Bronchial smooth muscle cell (primary cell): ENCODE results near the gene CACNG8. TPM values are rescaled to one million over a fixed set of nuclear protein-coding genes. Genes with fewer than 3 reads are reported as not detected.

ENCODE experiments used
- total RNA-seq: library from RNA; depleted of rRNA; stranded (reverse); fragments of >200 nt; gene quantifications from 2 replicates; pipeline ENCODE4 v1.2.1, GENCODE V29; 2014

Gene CACNG8
- 0.47 and 1.5 TPM in 2 replicates for total RNA-seq

DNA sequence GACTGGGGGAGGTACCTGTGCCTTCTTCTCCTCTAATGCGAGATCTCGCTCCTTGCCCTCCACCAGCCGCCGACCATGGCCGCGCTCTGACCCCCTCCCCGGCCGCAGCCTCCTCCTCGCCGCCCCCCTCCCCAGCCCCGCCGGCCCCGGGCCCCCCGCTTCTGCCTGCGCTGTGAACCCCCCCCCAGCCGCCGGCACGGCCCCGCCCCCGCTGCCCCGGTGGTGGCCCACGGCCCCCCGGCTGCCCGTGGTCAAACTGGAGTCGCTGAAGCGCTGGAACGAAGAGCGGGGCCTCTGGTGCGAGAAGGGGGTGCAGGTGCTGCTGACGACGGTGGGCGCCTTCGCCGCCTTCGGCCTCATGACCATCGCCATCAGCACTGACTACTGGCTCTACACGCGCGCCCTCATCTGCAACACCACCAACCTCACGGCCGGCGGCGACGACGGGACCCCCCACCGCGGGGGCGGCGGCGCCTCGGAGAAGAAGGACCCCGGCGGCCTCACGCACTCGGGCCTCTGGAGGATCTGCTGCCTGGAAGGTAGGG is at the start of gene CACNG8:
CACNG8 (plus strand) TSS at position 51 of the 545 bp plus-strand sequence.

DNA sequence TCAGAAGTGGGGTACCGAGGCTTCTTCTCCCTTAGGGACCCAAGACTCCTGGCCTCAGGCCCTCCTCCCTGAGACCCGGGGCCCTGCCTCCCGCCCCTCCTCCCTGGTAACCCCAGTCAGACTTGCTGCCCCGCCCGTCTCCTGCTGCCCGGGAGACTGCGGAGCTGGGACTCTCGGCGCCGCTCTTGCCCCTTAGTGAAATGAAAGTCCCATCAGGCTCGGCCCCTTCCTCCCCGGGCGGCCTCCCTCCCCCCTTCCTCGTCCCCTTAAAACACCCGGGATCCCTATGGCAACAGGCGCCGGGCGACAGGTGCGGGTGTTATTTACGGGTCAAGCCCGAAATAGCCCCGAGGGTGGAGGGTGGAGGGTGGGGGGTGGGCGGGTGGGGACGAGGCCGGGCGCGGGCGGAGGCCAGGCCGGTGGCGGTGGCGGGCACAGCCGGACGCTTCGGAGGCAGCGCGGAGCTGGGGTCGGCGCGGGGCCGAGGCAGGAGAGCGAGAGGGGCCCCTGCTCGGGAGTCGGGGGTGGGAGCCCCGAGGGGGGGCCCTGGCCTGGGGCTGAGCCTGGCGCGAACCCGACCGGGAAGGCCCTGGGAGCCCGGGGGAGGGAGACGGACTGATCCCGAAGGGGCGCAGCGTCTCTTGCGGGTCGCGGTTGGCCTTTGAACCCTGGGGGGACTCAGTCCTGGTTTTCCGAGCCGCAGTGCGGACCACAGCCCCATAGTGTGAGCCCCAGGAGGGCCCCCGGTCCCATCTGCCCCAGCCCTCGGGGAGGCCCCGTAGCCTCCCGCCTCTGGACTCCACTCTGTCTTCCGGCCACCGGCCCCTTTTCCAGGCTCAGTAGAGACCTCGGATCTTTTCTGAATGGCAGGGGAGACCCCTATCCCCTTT is 28.7 kb downstream of the CACNG8 start, which contains the start of gene CACNG6:
CACNG6 (plus strand) TSS at position 414 of the 890 bp plus-strand sequence. CDS start 1,241 bp downstream, outside the sequence.

Other genes with a start within 250 kb of the CACNG8 start
- gene NLRP12, start 138.6 kb upstream of the CACNG8 start, total RNA-seq: not detected in 2 replicates
- gene MYADM, start 95.1 kb upstream of the CACNG8 start, total RNA-seq: 3.3 and 5.2 TPM in 2 replicates
- 0.17 TPM in 1 of 2 replicates, not detected in the other for gene PRKCG, start 80.7 kb upstream of the CACNG8 start, total RNA-seq
- 0.47 and 3.1 TPM in 2 replicates for gene CACNG7, start 53.7 kb upstream of the CACNG8 start, total RNA-seq
- gene CACNG6, start 28.7 kb downstream of the CACNG8 start, total RNA-seq: 0.34 and 0.47 TPM in 2 replicates
- gene VSTM1, start 101.0 kb downstream of the CACNG8 start, total RNA-seq: not detected in 2 replicates
- not detected in 2 replicates for gene TARM1, start 118.4 kb downstream of the CACNG8 start, total RNA-seq
- gene OSCAR, start 137.9 kb downstream of the CACNG8 start, total RNA-seq: under 0.01 TPM in 1 of 2 replicates, not detected in the other
- gene NDUFA3, start 139.9 kb downstream of the CACNG8 start, total RNA-seq: 15.8 and 21.4 TPM in 2 replicates
- 16.7 and 21.9 TPM in 2 replicates for gene TFPT, start 152.7 kb downstream of the CACNG8 start, total RNA-seq
- 57.2 and 61.6 TPM in 2 replicates for gene PRPF31, start 152.8 kb downstream of the CACNG8 start, total RNA-seq
- 6.9 and 10.6 TPM in 2 replicates for gene CNOT3, start 174.8 kb downstream of the CACNG8 start, total RNA-seq
- 4.6 and 6.1 TPM in 2 replicates for gene LENG1, start 196.8 kb downstream of the CACNG8 start, total RNA-seq
- 0.43 and 1.1 TPM in 2 replicates for gene TMC4, start 210.2 kb downstream of the CACNG8 start, total RNA-seq
- 12.4 and 32.9 TPM in 2 replicates for gene MBOAT7, start 226.6 kb downstream of the CACNG8 start, total RNA-seq
- gene TSEN34, start 228.4 kb downstream of the CACNG8 start, total RNA-seq: 26.7 and 55.8 TPM in 2 replicates
- 1,382 and 2,467 TPM in 2 replicates for gene RPS9, start 237.9 kb downstream of the CACNG8 start, total RNA-seq